GM15510 (cell line): ENCODE results near the gene DPH2.

ENCODE experiments used
- POLR2A ChIP-seq: IDR thresholded peaks from 3 replicates; pipeline ENCODE4 v1.6.1; 2011; ENCODE audit warnings: borderline replicate concordance; ENCODE audit not compliant: insufficient read length; ENCODE audit errors: extremely low read depth

The DPH2 gene

DNA sequence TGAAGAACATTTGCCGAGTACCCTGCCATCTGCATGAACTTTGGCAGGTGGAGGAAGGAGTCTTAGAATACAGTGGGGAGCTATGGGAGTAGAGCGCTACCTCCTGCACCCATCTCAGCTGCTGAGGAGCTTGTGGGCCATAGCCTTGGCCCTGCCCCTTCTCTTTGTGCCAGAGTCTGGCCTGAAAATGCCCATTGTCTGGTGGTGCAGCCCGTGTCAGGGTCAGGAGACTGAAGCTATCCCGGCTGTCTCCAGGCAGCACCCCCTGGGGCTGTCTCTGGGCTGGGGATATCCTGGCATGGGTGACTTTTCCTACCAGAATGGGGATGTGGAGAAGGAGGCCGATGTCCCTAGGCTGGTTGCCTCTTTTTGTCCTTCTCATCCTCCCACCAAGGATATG lies 15.8 kb upstream of the DPH2 start:
- no peak for TF ChIP-seq POLR2A

DNA sequence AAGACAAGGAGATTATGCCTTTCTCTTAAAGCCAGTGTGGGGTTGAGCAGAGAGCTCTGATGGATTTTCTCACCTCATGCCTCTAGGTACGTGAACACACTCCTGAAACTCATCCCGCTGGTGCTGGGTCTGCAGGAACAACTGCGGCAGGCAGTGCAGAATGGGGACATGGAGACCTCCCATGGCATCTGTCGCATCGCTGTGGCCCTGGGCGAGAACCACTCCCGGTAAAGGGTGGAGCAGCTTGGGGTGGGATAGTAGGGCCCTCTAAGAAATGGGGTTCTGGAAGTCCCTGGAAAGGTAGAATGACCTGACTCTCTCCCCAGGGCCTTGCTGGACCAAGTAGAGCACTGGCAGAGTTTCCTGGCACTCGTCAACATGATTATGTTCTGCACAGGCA lies 13.6 kb upstream of the DPH2 start:
- no peak for TF ChIP-seq POLR2A

DNA sequence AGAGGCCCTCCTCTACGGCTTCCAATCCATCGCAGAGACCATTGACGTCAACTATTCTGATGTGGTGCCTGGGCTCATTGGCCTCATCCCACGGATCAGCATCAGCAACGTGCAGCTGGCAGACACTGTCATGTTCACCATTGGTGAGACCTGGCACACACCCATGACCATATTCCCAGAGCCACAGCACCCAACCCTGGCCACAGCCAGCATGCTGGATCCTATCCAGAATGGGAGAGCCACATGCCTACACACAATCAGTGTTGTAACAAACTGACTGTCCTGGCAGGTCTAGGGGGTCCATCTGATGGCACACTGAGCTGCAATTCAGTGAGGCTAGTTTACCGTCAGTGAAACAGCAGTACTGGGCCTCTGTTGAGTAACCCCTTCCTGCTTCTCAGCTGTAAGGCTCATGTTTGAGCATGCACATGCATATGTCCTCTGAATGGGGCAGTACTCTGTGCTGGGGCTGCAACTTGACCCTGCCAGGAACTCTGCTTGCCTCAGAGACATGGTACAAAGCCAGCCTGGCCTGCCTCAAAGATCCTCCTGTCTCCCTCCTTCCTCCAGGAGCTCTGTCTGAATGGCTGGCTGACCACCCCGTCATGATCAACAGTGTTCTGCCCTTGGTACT lies 12.3 kb upstream of the DPH2 start:
- TF ChIP-seq POLR2A, result no peak

DNA sequence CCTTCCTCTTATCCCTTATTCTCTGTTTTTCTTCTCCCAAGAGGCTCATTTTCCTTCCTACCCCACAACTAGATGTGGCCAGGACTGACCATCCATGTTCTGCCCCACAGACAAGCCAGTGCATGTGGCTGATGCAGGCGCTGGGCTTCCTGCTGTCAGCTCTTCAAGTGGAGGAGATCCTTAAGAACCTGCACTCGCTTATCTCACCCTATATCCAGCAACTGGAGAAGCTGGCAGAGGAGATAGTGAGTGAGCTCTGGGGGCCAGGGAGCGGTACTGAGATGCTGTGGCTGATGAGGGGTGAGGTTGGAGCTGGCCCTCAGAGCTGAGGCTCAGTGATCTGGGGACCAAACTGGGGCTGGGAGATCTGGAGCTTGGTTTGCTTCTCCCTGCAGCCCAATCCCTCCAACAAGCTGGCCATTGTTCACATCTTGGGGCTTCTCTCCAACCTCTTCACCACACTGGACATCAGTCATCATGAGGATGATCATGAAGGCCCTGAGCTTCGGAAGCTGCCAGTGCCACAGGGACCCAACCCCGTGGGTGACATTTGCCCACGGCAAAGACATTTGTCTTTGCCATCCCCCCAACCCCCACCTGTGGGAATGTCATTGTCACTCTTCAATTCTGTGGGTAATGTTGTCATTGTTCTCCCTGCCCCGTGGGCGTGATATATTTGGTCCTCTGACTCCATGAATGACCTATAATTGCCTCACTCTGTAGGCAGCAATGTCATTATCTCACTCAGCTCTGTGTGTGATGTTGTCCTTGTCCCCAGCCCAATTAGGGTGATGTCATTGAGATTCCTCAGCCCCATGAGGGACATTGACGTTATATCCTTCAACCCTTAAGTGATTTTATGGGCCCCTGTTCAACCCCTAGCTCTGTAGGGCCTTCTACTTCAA lies 11.2 kb upstream of the DPH2 start:
- no peak for TF ChIP-seq POLR2A

DNA sequence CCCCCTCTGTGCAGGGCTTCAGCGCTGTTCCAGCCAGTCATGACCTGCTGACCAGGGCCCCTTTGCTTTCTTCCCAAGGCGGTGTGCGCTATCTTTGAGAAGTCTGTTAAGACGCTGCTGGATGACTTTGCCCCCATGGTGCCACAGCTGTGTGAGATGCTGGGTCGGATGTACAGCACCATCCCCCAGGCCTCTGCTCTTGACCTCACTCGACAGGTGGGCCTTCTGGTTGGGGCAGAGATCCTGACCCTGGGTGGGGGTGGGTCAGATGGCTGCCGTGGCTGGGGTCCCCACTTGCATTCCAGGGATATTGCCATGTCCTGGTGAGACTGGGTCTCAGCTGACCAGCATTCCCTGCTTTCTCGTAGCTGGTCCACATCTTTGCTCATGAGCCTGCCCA lies 9.0 kb upstream of the DPH2 start:
- TF ChIP-seq POLR2A, result no peak

DNA sequence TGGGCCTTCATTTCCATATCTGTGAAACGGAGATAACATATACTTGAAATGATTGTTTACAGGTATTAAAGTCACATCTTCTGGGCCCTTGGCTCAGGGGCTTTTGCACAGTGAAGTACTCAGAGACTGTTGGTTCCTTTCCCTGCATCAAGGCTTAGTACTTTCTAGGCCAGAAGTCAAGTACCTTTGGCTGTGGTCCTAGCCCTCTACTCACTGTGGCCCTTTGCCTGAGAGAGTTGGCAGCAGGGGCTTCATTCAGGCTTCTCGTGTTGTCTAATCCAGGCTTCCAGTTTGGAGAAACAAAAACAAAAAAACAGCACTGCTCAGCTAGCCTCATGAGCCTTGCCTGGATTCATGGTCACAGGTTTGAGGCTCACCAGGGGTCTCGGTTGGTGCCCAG lies 8.1 kb upstream of the DPH2 start:
- TF ChIP-seq POLR2A, result no peak

DNA sequence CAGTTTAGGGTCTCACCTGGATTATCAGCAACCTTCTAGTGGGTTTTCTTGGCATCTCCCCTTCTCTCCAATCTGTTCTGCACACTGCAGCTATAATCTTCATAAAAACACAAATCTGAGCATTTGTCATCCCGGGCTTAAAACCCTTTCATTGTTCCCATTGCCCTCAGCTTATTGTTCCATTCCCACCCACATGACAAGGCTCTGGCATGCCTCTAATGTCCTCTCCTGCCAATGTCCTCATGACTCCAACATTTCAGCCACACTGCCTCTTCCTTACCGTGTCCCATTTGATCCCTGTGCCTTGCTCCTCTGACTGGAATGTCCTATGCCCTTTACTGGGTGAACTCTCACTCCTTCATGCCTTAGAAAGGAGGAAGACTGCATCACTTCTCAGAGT lies 7.5 kb upstream of the DPH2 start:
- no peak for TF ChIP-seq POLR2A

DNA sequence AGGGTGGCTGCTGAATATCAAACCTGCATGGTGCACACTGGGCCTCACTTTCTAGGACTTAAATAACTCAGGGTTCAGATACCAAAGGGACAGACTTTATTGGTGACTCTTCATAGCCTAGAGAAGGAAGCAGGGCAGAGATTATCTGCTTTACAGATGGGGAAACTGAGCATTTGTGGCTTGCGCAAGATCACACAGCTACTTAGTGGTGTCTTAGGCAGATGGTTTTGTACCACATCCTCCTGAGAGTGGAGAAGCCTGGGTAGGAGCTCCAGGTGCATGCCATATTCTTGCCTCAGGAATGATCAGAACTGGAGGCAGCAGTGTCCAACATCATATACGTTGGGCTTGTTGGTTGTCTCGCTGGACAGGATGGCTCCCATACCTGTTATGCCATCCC lies 6.8 kb upstream of the DPH2 start:
- TF ChIP-seq POLR2A, result no peak

DNA sequence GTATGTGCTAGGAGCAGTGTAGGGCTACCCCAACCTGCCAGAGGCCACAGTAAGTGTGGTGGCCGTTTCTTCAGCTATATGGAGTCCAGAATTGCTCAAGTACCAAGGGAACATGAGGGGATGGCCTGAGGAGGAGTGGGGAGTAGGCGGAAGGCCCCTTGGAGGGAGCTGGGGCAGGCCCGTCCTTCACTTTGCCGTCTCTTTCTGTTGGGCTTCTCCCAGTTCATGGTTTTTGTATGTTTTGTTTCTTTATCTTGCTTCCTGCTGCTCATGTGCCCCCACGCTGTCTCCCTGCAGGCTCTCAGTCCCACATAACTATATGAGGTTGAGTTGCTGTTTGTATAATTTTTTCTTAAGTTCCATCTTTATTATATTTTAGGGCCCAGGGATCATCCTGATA lies 5.9 kb upstream of the DPH2 start:
- TF ChIP-seq POLR2A, result no peak

DNA sequence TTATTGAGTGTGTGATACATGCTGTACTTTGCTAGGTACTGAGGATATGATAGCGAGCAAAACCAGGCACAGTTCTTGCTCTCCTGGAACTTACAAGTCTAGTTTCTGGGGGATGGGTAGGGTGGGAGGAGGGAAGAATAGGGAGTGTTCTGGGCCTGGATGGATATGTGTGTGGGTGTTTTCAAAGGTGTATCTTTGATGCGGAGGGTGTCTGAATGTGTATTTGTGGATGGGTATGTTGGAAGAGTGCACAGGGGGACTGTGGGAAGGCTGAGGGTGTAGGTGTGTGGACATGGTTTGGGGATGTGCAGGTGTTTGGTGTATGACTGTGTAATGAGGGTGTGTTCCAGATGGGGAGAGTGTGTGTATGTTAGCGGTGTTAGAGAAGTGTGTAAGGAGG lies 4.5 kb upstream of the DPH2 start:
- no peak for TF ChIP-seq POLR2A

DNA sequence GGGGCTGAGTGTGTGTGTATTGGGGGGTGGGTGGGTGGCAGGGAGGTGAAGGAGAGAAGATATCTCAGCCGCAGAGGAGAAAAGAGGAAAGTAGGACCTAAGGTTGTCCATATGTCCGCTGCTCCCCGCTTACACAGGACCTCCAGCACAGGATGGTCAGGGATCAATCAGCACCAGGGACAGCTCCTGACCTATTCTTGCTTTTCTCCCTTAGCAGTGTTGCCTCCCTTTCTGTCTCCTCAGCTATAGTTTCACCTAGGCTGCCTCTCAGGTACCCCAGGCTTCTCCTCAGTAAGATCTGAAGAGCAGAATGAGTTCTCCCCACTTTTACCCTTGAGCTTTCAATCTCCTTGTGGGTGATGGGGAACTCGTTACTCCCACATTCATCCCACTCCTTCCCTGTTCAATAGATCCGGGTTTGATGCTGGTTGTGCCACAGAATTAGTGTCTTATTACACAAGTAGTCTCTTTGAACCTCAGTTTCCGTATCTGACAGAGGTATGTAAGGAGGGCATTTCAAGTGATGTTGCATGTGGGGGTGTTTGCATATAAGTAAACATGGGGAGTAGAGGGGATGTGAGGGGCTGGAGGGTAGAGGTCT lies 1.4 kb upstream of the DPH2 start:
- TF ChIP-seq POLR2A, result no peak

DNA sequence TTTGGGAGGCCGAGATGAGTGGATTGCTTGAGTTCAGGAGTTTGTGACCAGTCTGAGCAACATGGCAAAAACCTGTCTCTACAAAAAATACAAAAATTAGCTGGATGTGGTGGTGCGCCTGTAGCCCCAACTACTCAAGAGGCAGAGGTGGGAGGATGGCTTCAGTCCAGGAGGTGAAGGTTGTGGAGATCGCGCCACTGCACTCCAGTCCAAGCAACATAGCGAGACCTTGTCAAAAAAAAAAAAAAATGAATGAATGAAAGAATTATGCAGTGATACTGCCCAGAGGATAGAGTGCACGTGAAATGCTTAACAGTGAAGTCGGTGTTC lies 429 bp upstream of the DPH2 start:
- no peak for TF ChIP-seq POLR2A

DNA sequence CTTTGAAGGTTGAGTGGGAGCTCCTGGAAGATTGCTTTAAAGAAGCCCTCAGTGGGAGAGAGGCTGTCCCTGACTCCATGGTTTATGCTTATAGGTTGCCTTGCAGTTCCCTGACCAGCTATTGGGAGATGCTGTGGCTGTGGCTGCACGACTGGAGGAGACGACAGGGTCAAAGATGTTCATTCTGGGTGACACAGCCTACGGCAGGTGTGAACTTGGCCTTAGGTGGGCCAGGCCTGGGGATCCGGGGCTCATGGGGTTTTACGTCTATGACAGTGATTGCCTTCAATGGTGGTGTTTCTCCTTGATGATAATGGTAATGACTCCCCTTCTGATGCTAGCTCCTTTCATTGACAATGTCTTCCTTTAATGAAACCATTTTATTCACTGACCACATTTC lies 692 bp downstream of the DPH2 start:
- TF ChIP-seq POLR2A, result no peak

DNA sequence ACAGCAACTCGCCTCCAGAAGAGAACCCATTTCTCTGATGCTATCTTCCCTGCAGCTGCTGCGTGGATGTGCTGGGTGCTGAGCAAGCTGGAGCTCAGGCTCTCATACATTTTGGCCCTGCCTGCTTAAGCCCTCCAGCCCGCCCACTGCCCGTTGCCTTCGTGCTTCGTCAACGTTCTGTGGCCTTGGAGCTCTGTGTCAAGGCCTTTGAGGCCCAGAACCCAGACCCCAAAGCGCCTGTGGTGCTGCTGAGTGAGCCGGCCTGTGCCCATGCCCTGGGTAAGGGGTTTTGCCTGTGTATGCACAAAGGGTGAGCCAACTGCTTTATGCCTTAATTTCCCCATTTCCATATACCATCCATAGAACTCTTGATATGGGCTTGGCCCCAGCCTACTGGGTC lies 1.1 kb downstream of the DPH2 start:
- no peak for TF ChIP-seq POLR2A

DNA sequence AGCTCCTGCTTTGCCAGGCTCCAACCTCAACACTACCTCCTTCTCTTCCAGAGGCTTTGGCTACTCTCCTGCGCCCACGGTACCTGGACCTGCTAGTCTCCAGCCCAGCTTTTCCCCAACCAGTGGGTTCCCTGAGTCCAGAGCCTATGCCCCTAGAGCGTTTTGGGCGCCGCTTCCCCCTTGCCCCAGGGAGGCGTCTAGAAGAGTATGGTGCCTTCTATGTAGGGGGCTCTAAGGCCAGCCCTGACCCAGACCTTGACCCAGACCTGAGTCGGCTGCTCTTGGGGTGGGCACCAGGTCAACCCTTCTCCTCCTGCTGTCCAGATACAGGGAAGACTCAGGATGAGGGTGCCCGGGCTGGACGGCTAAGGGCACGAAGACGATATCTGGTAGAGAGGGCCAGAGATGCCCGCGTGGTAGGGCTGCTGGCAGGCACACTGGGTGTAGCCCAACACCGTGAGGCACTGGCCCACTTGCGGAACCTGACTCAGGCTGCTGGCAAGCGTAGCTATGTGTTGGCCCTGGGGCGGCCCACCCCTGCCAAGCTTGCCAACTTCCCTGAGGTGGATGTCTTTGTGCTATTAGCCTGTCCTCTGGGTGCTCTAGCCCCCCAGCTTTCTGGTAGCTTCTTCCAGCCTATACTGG lies 1.6 kb downstream of the DPH2 start:
- TF ChIP-seq POLR2A, result no peak
